Cardiac septum (tissue), 1 donor: ENCODE data around the gene ABHD4. TPM values are rescaled to one million over a fixed set of nuclear protein-coding genes. Genes with fewer than 3 reads are reported as not detected.
"Not testable (repeated sequence)": the region's sequence is repeated elsewhere in the genome, so short reads cannot be mapped to it uniquely, and the experiment has no call there.

Source experiments
- DNase-seq: peaks from one replicate; pipeline ENCODE4 v3.0.0-alpha.2; 2020; ENCODE audit warnings: low spot score
- intact Hi-C: fragments of 100-400 bp; cut with DNase I; formaldehyde crosslinking; loops from one replicate; pipeline ENCODE4 v1.14.0; 2022
- total RNA-seq: library from RNA; stranded (reverse); fragmentation: NEBNext Ultra II Directional; extraction: Animal tissue kit (Norgen Biotek cat#: 25700); gene quantifications from one replicate; pipeline ENCODE4 v1.2.1, GENCODE V29; 2021
- donor health status: DM: no; HTN: no; CAD: no.

Gene ABHD4
- total RNA-seq, 1 donor from 2014 or later: 18.6 TPM

DNA sequence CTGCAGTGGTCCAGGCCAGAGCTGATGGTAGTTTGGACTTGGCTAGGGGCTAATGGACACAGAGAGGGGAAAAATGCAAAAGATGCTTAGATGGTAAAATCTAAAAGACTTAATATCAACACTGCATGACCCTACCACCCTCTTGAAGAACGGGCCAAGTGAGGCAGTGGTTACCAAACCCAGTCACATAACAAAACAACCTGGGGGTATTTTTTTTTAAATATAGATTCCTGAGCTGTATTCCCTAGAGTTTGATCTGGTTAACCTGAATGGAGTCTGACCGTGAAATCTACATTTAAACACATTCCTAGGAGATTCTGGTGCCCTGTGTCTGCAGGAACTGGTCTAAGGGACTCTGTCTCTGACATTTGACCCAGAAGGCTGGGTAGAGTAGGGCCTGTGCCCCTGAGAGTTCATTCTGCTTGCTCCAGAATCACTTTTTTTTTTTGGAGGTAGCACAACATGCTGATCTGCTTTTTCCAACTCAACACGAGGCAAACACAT, 15.7 kb downstream of the ABHD4 start:
- DNase-seq: no peak
- intact Hi-C loops: no loop called here

- DNase-seq: no peak
- intact Hi-C loops: no loop called here
These were observed 16.2 kb downstream of the ABHD4 start for GRCh38 chr14:22614240-22614799.

DNA sequence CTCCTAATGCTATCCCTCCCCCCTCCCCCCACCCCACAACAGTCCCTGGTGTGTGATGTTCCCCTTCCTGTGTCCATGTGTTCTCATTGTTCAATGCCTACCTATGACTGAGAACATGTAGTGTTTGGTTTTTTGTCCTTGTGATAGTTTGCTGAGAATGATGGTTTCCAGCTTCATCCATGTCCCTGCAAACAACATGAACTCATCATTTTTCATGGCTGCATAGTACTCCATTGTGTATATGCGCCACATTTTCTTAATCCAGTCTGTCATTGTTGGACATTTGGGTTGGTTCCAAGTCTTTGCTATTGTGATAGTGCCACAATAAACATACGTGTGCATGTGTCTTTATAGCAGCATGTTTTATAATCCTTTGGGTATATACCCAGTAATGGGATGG, 17.7 kb downstream of the ABHD4 start:
- intact Hi-C loops, DNase-seq: not testable (repeated sequence)

- no peak for DNase-seq
- intact Hi-C loops: no loop called here
These were observed 24.2 kb downstream of the ABHD4 start for GRCh38 chr14:22622255-22622654.

DNA sequence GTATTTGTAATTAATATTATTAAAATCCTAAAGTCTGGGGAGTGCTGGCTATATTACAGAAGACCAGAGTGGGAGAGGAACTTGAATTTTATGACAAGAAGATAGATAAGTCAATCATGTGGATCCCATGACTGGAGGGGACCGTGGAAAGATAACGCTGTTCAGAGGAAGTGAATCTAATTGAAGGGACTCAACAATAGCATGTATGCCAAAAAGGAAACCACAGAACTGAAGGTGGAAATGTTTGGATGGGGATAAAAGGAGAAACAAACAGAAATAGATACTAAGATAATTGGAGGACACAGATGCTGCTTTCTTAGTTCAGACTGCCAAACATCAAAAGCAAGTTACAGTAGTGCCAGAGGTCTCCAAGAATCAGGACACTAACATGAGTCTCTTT, 24.9 kb downstream of the ABHD4 start:
- intact Hi-C loops: no loop called here
- no peak for DNase-seq

DNA sequence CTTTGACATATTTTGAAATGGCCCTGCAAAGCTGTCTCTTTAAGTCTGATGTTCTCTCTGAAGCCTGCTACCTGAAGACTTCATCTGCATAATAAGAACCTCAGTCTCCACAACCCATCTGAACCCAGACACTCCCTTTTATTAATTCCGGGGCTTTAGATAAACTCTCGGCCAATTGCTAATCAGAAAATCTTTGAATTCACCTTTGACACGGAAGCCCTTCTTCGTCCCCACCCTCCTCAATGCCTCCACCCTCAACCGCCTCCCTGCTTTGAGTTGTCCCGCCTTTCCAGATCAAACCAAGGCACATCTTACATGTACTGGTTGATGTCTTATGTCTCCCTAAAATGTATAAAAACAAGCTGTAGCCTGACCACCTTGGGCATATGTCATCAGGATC, 28.5 kb downstream of the ABHD4 start:
- intact Hi-C loops: no loop called here
- DNase-seq: no peak

GRCh38 chr14:22627506-22628263, 29.6 kb downstream of the ABHD4 start:
- no peak for DNase-seq
- intact Hi-C loops: no loop called here

DNA sequence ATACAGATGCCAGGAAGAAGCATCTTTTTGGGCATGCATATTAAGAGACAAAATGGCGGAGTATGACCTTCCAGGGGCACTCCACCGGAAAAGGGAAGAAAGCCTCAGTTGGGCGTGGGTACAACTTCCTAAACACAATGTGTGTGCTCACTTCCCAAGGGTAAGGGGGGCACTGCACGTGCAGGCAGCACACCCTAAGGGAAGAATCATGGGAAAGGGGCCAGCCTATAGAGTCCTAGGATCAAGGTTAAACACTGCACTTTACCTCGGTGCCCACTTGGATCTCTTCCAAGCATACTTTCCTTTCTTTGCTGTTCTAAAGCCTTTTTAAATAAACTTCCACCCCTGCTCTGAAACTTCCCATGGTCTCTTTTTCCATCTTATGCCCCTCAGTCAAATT, 31.3 kb downstream of the ABHD4 start:
- DNase-seq: no peak
- intact Hi-C loops: no loop called here

GRCh38 chr14:22630066-22630465, 32.0 kb downstream of the ABHD4 start:
- no peak for DNase-seq
- intact Hi-C loops: no loop called here

GRCh38 chr14:22630486-22630885, 32.4 kb downstream of the ABHD4 start:
- no peak for DNase-seq
- intact Hi-C loops: no loop called here

GRCh38 chr14:22634233-22634900, 36.3 kb downstream of the ABHD4 start:
- intact Hi-C loops: no loop called here

GRCh38 chr14:22635980-22636379, 37.9 kb downstream of the ABHD4 start:
- intact Hi-C loops, DNase-seq: not testable (repeated sequence)

More at GRCh38 chr14:22634233-22634900, 36.3 kb downstream of the ABHD4 start:
- DNase-seq: no peak

GRCh38 chr14:22640192-22640591, 42.1 kb downstream of the ABHD4 start:
- intact Hi-C loops: no loop called here
- no peak for DNase-seq

DNA sequence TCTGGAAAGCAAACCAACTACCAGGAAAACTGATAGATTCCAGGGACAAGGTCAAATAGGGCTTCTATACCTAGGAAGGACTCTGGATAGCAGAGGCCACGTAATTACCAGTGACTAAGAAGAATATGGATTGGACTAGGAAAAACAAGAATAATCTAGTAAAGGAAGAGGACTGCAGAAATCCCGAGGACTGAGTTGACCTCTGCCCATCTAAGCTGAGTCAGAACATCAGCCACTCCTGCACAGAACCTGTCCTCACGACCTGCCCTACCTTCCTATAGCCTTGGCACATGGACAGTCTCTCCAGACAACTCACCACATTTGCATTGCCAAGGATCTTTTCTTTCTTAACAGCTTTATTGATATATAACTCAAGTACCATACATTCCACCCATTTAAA, 43.7 kb downstream of the ABHD4 start:
- intact Hi-C loops: no loop called here
- DNase-seq: no peak

DNA sequence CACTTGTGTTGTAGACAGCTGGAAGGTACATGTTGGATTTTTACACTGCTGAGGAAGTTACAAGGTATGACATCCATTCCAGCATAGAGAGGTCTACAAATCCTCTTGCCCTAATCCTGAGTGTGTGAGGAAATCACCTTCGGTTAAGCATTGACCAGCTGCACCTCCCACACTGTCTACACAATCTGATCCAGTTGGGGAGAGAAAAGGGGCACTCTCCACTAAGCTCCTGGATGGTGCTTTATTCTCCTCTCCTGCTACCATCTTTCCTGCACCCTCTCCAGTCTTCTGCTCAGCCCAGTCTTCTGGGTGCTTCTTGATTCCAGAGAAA, 46.2 kb downstream of the ABHD4 start, which contains the start of gene OR6J1:
OR6J1 (minus strand) TSS at position 48 of the 331 bp plus-strand sequence. CDS start 9,541 bp downstream, outside the sequence.
- intact Hi-C loops: no loop called here
- no peak for DNase-seq

DNA sequence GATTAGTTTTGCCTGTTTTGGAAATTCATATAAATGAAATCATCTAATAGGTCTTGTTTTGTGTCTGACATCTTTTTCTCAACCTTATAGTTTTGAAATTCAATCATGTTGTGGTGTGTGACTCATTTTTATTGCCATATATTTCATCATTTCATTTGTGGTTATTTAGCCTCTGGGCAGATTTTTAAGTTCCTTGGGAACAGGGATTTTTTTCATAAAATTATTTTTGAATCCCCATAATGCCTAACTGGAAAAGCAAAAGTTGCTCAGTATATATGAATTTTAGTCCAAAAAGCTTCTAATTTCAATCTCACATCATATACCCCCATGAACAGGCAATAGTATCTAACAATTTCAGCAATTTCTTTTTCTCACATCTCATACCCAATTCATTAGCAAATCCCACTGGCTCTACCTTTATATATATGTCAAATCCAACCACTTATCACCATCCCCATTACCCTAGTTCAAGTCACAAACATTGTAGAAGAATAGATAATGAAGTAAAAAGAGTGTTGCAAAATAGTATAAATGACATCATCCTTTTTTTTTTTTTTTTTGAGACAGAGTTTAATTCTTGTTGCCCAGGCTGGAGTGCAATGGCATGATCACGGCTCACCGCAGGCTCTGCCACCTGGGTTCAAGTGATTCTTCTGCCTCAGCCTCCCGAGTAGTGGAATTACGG, 48.6 kb downstream of the ABHD4 start:
- no peak for DNase-seq
- intact Hi-C loops: no loop called here

DNA sequence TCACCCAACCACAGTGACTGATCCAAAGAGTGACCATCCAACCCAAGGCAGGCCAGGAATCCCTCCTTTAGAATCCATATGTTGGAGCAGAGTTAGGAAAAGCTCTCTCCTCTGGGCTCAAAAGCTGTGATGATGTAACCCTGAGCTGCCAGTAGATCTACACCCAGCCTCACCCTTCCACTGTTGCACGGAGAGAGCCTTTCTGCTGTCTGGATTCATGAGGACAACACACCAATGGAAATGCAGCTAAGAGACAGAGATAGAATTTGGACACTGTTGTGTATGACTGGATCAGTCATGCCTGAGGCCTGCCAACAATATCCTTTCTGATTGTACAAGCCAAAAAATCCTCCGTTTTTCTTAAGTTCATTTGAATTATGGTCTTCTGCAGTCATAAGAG, 50.4 kb downstream of the ABHD4 start:
- no peak for DNase-seq
- intact Hi-C loops: no loop called here

- DNase-seq: no peak
- intact Hi-C loops: loop anchor here (5.0 kb wide), 2 partner anchors 93 to 263 kb away; no protein-coding TSS in a partner anchor
These were observed 52.1 kb downstream of the ABHD4 start for GRCh38 chr14:22650046-22650739.

GRCh38 chr14:22650960-22651521, 52.9 kb downstream of the ABHD4 start:
- DNase-seq: no peak
- intact Hi-C loops: loop anchor here (5.0 kb wide), 2 partner anchors 94 to 264 kb away; no protein-coding TSS in a partner anchor
